Testis (tissue), 3 donors: ENCODE measurements around the gene PRRG4. TPM values are rescaled to one million over a fixed set of nuclear protein-coding genes. Genes with fewer than 3 reads are reported as not detected.

ENCODE experiments used
- DNase-seq: peaks from one replicate; pipeline ENCODE4 v3.0.0-alpha.2; 2019
- H3K27ac ChIP-seq, 2 donors: fragments of 200-600 bp; sonication (generic); one replicate each; pipeline ENCODE4 v1.5.1; 2019
- H3K27me3 ChIP-seq: fragments of 200-600 bp; sonication (generic); one replicate; pipeline ENCODE4 v1.5.1; 2019
- H3K36me3 ChIP-seq: fragments of 200-600 bp; sonication (generic); one replicate; pipeline ENCODE4 v1.5.1; 2017; ENCODE audit warnings: low read depth; ENCODE audit errors: missing control alignments
- H3K4me1 ChIP-seq: fragments of 200-600 bp; sonication (generic); one replicate; pipeline ENCODE4 v1.5.1; 2019
- H3K4me3 ChIP-seq, 2 donors: fragments of 200-600 bp; sonication (generic); one replicate each; pipeline ENCODE4 v1.5.1; 2017 to 2019
- H3K9me3 ChIP-seq: fragments of 200-600 bp; sonication (generic); one replicate; pipeline ENCODE4 v1.5.1; 2017
- CTCF ChIP-seq, 3 experiments: fragments of 450-650 bp in 2 of 3; fragments of 200-600 bp in 1 of 3; sonication (generic) in 1 of 3; IDR thresholded peaks; one replicate each; pipeline ENCODE4 v1.5.1; 2016 to 2019; ENCODE audit warnings: antibody characterized with exemption in 3 of 3, mild to moderate bottlenecking in 2 of 3, moderate library complexity in 1 of 3
- POLR2A ChIP-seq: fragments of 450-650 bp; IDR thresholded peaks from one replicate; pipeline ENCODE4 v1.6.1; 2017; ENCODE audit warnings: antibody characterized with exemption, mild to moderate bottlenecking, moderate library complexity
- WGBS, 2 donors: methylation state at CpG; one replicate each; pipeline ENCODE4 v1.1.5; 2018; 5-methylcytosine and 5-hydroxymethylcytosine counted together
- intact Hi-C: fragments of 100-400 bp; cut with DNase I; formaldehyde crosslinking; loops from one replicate; pipeline ENCODE4 v1.15.1; 2023; ENCODE audit warnings: low total_unique reads
- polyA plus RNA-seq: library from polyadenylated mRNA; stranded (reverse); fragments of 350-450 nt; fragmentation: Illumina TruSeq; extraction: RNeasy Lipid Tissue Mini Kit (QIAGEN cat#74804); gene quantifications from one replicate; pipeline ENCODE4 v1.2.3, GENCODE V29; 2014; ENCODE audit warnings: low read depth, low replicate concordance; ENCODE audit not compliant: insufficient read depth
- total RNA-seq, 2 donors: library from RNA; depleted of rRNA; stranded (reverse); fragments of >200 nt; gene quantifications; one replicate each; pipeline ENCODE4 v1.2.3, GENCODE V29; 2016

The PRRG4 gene
- total and polyA plus RNA-seq, 3 donors from 2014 or later: 0.93 to 1.1 (median 1.0) TPM

GRCh38 chr11:32893343-32894148 is 63.8 kb downstream of the PRRG4 start:
- H3K36me3 ChIP-seq: no peaks in the 10 kb centered on the region
- no peaks in the 10 kb centered on the region for H3K9me3 ChIP-seq
- TF ChIP-seq POLR2A (no peak), CTCF (IDR thresholded peaks at IDR 0.05) (peak in 1 of 3 experiments; percentile 37)
- intact Hi-C loops: no loop called here
- no peaks in the 10 kb centered on the region for H3K27me3 ChIP-seq
- DNase-seq: peak; percentile 62
- peak overlapping the region; percentile 84 to 86 for H3K4me3 ChIP-seq
- WGBS, 2 donors: 0 to 1% methylated on average over 30 to 60 of the region's 66 CpGs
- H3K4me1 ChIP-seq: no peaks in the 10 kb centered on the region
- H3K27ac ChIP-seq: peak overlapping the region; percentile 91 to 96

GRCh38 chr11:32894149-32894827 is 64.6 kb downstream of the PRRG4 start:
- H3K4me3 ChIP-seq: peak overlapping the region; percentile 84 to 86
- intact Hi-C loops: no loop called here
- peak overlapping the region; percentile 91 to 96 for H3K27ac ChIP-seq
- H3K36me3 ChIP-seq: no peaks in the 10 kb centered on the region
- 2 to 3% methylated on average over 14 of the region's 14 CpGs for WGBS, 2 donors
- DNase-seq: peak; percentile 38
- TF ChIP-seq POLR2A (no peak), CTCF (IDR thresholded peaks at IDR 0.05) (no peak)
- H3K9me3 ChIP-seq: no peaks in the 10 kb centered on the region
- no peaks in the 10 kb centered on the region for H3K4me1 ChIP-seq
- H3K27me3 ChIP-seq: no peaks in the 10 kb centered on the region

- no peaks in the 10 kb centered on the region for H3K27me3 ChIP-seq
- WGBS, 2 donors: 53 to 58% methylated on average over 3 of the region's 3 CpGs
- H3K36me3 ChIP-seq: no peaks in the 10 kb centered on the region
- peak overlapping the region in 1 of 2 donors; percentile 7 for H3K4me3 ChIP-seq
- DNase-seq: no peak
- TF ChIP-seq POLR2A (no peak), CTCF (IDR thresholded peaks at IDR 0.05) (no peak)
- no peaks in the 10 kb centered on the region for H3K4me1 ChIP-seq
- intact Hi-C loops: no loop called here
- H3K27ac ChIP-seq: peak overlapping the region in 1 of 2 donors; percentile 96
- H3K9me3 ChIP-seq: no peaks in the 10 kb centered on the region
Measured at GRCh38 chr11:32894921-32895320, 65.2 kb downstream of the PRRG4 start.

GRCh38 chr11:32895471-32895870 is 65.7 kb downstream of the PRRG4 start:
- H3K36me3 ChIP-seq: no peaks in the 10 kb centered on the region
- intact Hi-C loops: no loop called here
- H3K4me1 ChIP-seq: no peaks in the 10 kb centered on the region
- no peak overlapping the region for H3K4me3 ChIP-seq
- H3K9me3 ChIP-seq: no peaks in the 10 kb centered on the region
- no peak overlapping the region for H3K27ac ChIP-seq
- no peaks in the 10 kb centered on the region for H3K27me3 ChIP-seq
- DNase-seq: no peak
- WGBS, 2 donors: 46 to 50% methylated on average over 1 of the region's 1 CpG
- no peak for TF ChIP-seq CTCF (IDR thresholded peaks at IDR 0.05)
- no peak for TF ChIP-seq POLR2A
